K562 (cell line): ENCODE measurements around the gene PGAP3. TPM values are rescaled to one million over a fixed set of nuclear protein-coding genes. Genes with fewer than 3 reads are reported as not detected.

ENCODE experiments used
- ATF7 ChIP-seq: fragments of 450-650 bp; IDR thresholded peaks from 2 replicates; pipeline ENCODE4 v1.7.1; 2014; ENCODE audit warnings: mild to moderate bottlenecking, moderate library complexity
- BRD9 ChIP-seq: fragments of 450-650 bp; IDR thresholded peaks from 2 replicates; pipeline ENCODE4 v1.6.1; 2018; ENCODE audit warnings: low read depth; ENCODE audit not compliant: partially characterized antibody
- CBX2 ChIP-seq: fragments of 200-600 bp; sonication (generic); IDR thresholded peaks from one replicate; pipeline ENCODE4 v1.6.1; 2012; ENCODE audit warnings: mild to moderate bottlenecking, low read length, inconsistent platforms; ENCODE audit not compliant: insufficient read depth, poor library complexity, severe bottlenecking
- CTCF ChIP-seq, 3 experiments: IDR thresholded peaks in 2 of 3; conservative IDR thresholded peaks in 1 of 3; 2 replicates each; pipeline ENCODE4 v1.5.1; 2011 to 2012; ENCODE audit warnings: low read length in 3 of 3, mild to moderate bottlenecking in 3 of 3, control low read depth in 2 of 3, improper control_type of control experiment in 1 of 3, inconsistent platforms in 1 of 3, low read depth in 1 of 3, mixed read lengths in 1 of 3, moderate library complexity in 1 of 3; ENCODE audit not compliant: insufficient read depth in 2 of 3
- EHMT2 ChIP-seq: fragments of 450-650 bp; IDR thresholded peaks from 2 replicates; pipeline ENCODE4 v1.6.1; 2018; ENCODE audit warnings: antibody characterized with exemption
- FOSL1 ChIP-seq: fragments of 200-800 bp; sonication (Bioruptor generic); conservative IDR thresholded peaks from 2 replicates; pipeline ENCODE4 v1.6.1; 2016; ENCODE audit warnings: missing genetic modification characterization, missing compliant biosample characterization
- NFYB ChIP-seq: IDR thresholded peaks from 2 replicates; pipeline ENCODE4 v1.6.1; 2011; ENCODE audit warnings: mild to moderate bottlenecking, moderate library complexity; ENCODE audit not compliant: insufficient read length; ENCODE audit errors: extremely low read depth
- NR2C2 ChIP-seq, 2 experiments: fragments of 200-800 bp in 1 of 2; sonication (Bioruptor generic) in 1 of 2; sonication (generic) in 1 of 2; formaldehyde crosslinking in 1 of 2; IDR thresholded peaks; 2 replicates each; pipeline versions ENCODE4 v1.6.1 to v1.8.0; 2016 to 2022; ENCODE audit warnings: mild to moderate bottlenecking in 1 of 2, missing compliant biosample characterization in 1 of 2, missing genetic modification characterization in 1 of 2, missing genetic modification reagents in 1 of 2
- TEAD1 ChIP-seq, 2 experiments: fragments of 450-650 bp in 1 of 2; sonication (generic) in 1 of 2; formaldehyde crosslinking; IDR thresholded peaks; 2 replicates each; pipeline versions ENCODE4 v1.4.0 to v1.8.0; 2020 to 2022; ENCODE audit warnings: mild to moderate bottlenecking in 2 of 2, missing genetic modification reagents in 1 of 2
- TOE1 ChIP-seq, 2 experiments: fragments of 450-650 bp in 1 of 2; sonication (generic) in 1 of 2; formaldehyde crosslinking in 1 of 2; IDR thresholded peaks; 2 replicates each; pipeline versions ENCODE4 v1.7.1 to v1.8.0; 2016 to 2022; ENCODE audit warnings: borderline replicate concordance in 2 of 2, mild to moderate bottlenecking in 2 of 2, antibody characterized with exemption in 1 of 2, inconsistent platforms in 1 of 2, low read depth in 1 of 2, missing genetic modification reagents in 1 of 2, moderate library complexity in 1 of 2
- TRIM24 ChIP-seq, 2 experiments: fragments of 450-650 bp; IDR thresholded peaks; 2 replicates each; pipeline ENCODE4 v1.6.1; 2016
- ZNF695 ChIP-seq: fragments of 450-650 bp; formaldehyde crosslinking; IDR thresholded peaks from 2 replicates; pipeline ENCODE4 v1.4.0; 2020; ENCODE audit warnings: mild to moderate bottlenecking, moderate library complexity
- polyA plus RNA-seq, 8 experiments: library from polyadenylated mRNA; depleted of rRNA in 4 of 8; stranded (reverse) in 5 of 8; unstranded in 3 of 8; fragments of >200 nt; fragmentation: Nextera tagmentation in 2 of 8; fragmentation: Illumina TruSeq in 1 of 8; extraction: Ambion mirVana in 2 of 8; extraction: Trizol in 1 of 8; gene quantifications; 2 replicates each; pipeline versions ENCODE4 v1.2.1 to v1.2.3, GENCODE V29; 2011 to 2014; ENCODE audit warnings: inconsistent platforms in 1 of 8, missing spikeins in 1 of 8
- total RNA-seq, 7 experiments: library from RNA; depleted of rRNA in 6 of 7; stranded (reverse); fragments of >200 nt in 6 of 7; fragmentation: Illumina TruSeq in 2 of 7; extraction: Trizol in 2 of 7; gene quantifications; 2 replicates each; pipeline versions ENCODE4 v1.2.1 to v1.2.3, GENCODE V29; 2011 to 2021; ENCODE audit warnings: low replicate concordance in 1 of 7
- TF ChIP-seq, protein P1 (sequence below): fragments of 450-650 bp; IDR thresholded peaks from 2 replicates; pipeline ENCODE4 v1.6.1; 2017; ENCODE audit warnings: antibody characterized with exemption, mild to moderate bottlenecking
- TF ChIP-seq, protein P2 (sequence below): sonication (generic); formaldehyde crosslinking; IDR thresholded peaks from 2 replicates; pipeline ENCODE4 v1.8.0; 2023; ENCODE audit warnings: mild to moderate bottlenecking, missing genetic modification reagents

The PGAP3 gene
- total and polyA plus RNA-seq, 9 of the 15 experiments (the other 6 are each of a cell fraction or from before 2014, with no cell fraction given), result 0.38 to 9.4 (median 4.5) TPM

- TF ChIP-seq, protein P1, sequence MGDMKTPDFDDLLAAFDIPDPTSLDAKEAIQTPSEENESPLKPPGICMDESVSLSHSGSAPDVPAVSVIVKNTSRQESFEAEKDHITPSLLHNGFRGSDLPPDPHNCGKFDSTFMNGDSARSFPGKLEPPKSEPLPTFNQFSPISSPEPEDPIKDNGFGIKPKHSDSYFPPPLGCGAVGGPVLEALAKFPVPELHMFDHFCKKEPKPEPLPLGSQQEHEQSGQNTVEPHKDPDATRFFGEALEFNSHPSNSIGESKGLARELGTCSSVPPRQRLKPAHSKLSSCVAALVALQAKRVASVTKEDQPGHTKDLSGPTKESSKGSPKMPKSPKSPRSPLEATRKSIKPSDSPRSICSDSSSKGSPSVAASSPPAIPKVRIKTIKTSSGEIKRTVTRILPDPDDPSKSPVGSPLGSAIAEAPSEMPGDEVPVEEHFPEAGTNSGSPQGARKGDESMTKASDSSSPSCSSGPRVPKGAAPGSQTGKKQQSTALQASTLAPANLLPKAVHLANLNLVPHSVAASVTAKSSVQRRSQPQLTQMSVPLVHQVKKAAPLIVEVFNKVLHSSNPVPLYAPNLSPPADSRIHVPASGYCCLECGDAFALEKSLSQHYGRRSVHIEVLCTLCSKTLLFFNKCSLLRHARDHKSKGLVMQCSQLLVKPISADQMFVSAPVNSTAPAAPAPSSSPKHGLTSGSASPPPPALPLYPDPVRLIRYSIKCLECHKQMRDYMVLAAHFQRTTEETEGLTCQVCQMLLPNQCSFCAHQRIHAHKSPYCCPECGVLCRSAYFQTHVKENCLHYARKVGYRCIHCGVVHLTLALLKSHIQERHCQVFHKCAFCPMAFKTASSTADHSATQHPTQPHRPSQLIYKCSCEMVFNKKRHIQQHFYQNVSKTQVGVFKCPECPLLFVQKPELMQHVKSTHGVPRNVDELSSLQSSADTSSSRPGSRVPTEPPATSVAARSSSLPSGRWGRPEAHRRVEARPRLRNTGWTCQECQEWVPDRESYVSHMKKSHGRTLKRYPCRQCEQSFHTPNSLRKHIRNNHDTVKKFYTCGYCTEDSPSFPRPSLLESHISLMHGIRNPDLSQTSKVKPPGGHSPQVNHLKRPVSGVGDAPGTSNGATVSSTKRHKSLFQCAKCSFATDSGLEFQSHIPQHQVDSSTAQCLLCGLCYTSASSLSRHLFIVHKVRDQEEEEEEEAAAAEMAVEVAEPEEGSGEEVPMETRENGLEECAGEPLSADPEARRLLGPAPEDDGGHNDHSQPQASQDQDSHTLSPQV, result peak; percentile 5; the same call in 1 of the 2 replicates
- TF ChIP-seq EHMT2 (peak; percentile 72), ATF7 (peak; percentile 68), CTCF (IDR thresholded peaks at IDR 0.05 in 2 of 3, conservative IDR thresholded peaks at IDR 0.05 in 1 of 3; ENCODE audit: insufficient read depth in 2 of 3, low read depth in 1 of 3, low read length in 3 of 3) (peak in 1 of 3 experiments; percentile 31; a peak in 2 of 6 replicates), FOSL1 (tag) (peak; percentile 57), CBX2 (no peak), TEAD1 (CRISPR knock-in tag; IDR thresholded peaks at IDR 0.05) (0 out of 4 replicates have a peak, but pooled peaks of 1 of the 2 experiments have one; percentile 36), TRIM24 (IDR thresholded peaks at IDR 0.05) (peak in 1 of 2 experiments; percentile 89; a peak in 2 of 4 replicates), NFYB (peak; percentile 27), ZNF695 (CRISPR knock-in tag) (no peak), NR2C2 (CRISPR knock-in tag; IDR thresholded peaks at IDR 0.05) (peak; percentile 94), NR2C2 (tag; IDR thresholded peaks at IDR 0.05) (peak; percentile 99), TOE1 (IDR thresholded peaks at IDR 0.05; ENCODE audit: borderline replicate concordance) (0 out of 2 replicates have a peak, but pooled peaks have one; percentile 29), TOE1 (CRISPR knock-in tag; IDR thresholded peaks at IDR 0.05; ENCODE audit: borderline replicate concordance, low read depth) (no peak), BRD9 (peak; percentile 45)
- TF ChIP-seq, protein P2, sequence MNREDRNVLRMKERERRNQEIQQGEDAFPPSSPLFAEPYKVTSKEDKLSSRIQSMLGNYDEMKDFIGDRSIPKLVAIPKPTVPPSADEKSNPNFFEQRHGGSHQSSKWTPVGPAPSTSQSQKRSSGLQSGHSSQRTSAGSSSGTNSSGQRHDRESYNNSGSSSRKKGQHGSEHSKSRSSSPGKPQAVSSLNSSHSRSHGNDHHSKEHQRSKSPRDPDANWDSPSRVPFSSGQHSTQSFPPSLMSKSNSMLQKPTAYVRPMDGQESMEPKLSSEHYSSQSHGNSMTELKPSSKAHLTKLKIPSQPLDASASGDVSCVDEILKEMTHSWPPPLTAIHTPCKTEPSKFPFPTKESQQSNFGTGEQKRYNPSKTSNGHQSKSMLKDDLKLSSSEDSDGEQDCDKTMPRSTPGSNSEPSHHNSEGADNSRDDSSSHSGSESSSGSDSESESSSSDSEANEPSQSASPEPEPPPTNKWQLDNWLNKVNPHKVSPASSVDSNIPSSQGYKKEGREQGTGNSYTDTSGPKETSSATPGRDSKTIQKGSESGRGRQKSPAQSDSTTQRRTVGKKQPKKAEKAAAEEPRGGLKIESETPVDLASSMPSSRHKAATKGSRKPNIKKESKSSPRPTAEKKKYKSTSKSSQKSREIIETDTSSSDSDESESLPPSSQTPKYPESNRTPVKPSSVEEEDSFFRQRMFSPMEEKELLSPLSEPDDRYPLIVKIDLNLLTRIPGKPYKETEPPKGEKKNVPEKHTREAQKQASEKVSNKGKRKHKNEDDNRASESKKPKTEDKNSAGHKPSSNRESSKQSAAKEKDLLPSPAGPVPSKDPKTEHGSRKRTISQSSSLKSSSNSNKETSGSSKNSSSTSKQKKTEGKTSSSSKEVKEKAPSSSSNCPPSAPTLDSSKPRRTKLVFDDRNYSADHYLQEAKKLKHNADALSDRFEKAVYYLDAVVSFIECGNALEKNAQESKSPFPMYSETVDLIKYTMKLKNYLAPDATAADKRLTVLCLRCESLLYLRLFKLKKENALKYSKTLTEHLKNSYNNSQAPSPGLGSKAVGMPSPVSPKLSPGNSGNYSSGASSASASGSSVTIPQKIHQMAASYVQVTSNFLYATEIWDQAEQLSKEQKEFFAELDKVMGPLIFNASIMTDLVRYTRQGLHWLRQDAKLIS, result no peak
Observed at GRCh38 chr17:39687546-39688474, at the start of gene PGAP3 (continued).
